SK-N-SH (cell line): ENCODE results near the gene ANKMY1. TPM values are rescaled to one million over a fixed set of nuclear protein-coding genes. Genes with fewer than 3 reads are reported as not detected.

ENCODE experiments used
- CTCF ChIA-PET: fragments of 300-600, 350-600 bp; formaldehyde crosslinking; extraction: SDS; loops from one replicate; lab custom pipeline; 2021; lab: Yijun Ruan, JAX
- POLR2A ChIA-PET: fragments of 350-600 bp; sonication (Branson Sonifier 250); formaldehyde crosslinking; extraction: SDS; loops from one replicate; lab custom pipeline; 2020; ENCODE audit warnings: antibody characterized with exemption, inconsistent platforms; lab: Yijun Ruan, JAX
- DNase-seq: peaks from one replicate; pipeline ENCODE4 v3.0.0; 2012
- H2AFZ ChIP-seq: fragments of 200-600 bp; sonication (generic); 2 replicates; pipeline ENCODE4 v1.8.1; 2016; ENCODE audit warnings: antibody characterized with exemption, mild to moderate bottlenecking, low read depth
- H3F3A ChIP-seq: fragments of 200-600 bp; sonication (generic); replicated peaks from 2 replicates; pipeline ENCODE3; 2016; ENCODE audit warnings: antibody characterized with exemption, mild to moderate bottlenecking; ENCODE audit not compliant: insufficient read depth
- H3K27ac ChIP-seq, 2 experiments: fragments of 200-500 bp in 1 of 2; fragments of 200-600 bp in 1 of 2; sonication (Bioruptor generic) in 1 of 2; sonication (generic), shearing (Covaris generic) in 1 of 2; 2 replicates each; pipeline versions ENCODE4 v1.5.1 to v1.6.1; 2014 to 2016; ENCODE audit warnings: low read depth in 2 of 2, inconsistent platforms in 1 of 2, low read length in 1 of 2, mild to moderate bottlenecking in 1 of 2, mixed read lengths in 1 of 2
- H3K27me3 ChIP-seq: fragments of 200-600 bp; sonication (generic), shearing (Covaris generic); 2 replicates; pipeline ENCODE4 v1.6.1; 2016; ENCODE audit warnings: mixed run types; ENCODE audit not compliant: insufficient read depth
- H3K36me3 ChIP-seq, 2 experiments: fragments of 200-500 bp in 1 of 2; fragments of 200-600 bp in 1 of 2; sonication (Bioruptor generic) in 1 of 2; sonication (generic) in 1 of 2; replicated peaks in 1 of 2; 2 replicates each; pipeline versions ENCODE3 to v1.5.1; 2014 to 2016; ENCODE audit warnings: low read length in 1 of 2, mild to moderate bottlenecking in 1 of 2; ENCODE audit not compliant: insufficient read depth in 2 of 2, control insufficient read depth in 1 of 2
- H3K4me1 ChIP-seq, 2 experiments: fragments of 200-500 bp in 1 of 2; fragments of 200-600 bp in 1 of 2; sonication (Bioruptor generic) in 1 of 2; sonication (generic), shearing (Covaris generic) in 1 of 2; 2 replicates each; pipeline versions ENCODE4 v1.5.1 to v1.6.1; 2014 to 2016; ENCODE audit warnings: low read depth in 1 of 2, low read length in 1 of 2, mixed run types in 1 of 2; ENCODE audit not compliant: insufficient read depth in 2 of 2, control insufficient read depth in 1 of 2
- H3K4me2 ChIP-seq: fragments of 200-600 bp; sonication (generic), shearing (Covaris generic); 2 replicates; pipeline ENCODE4 v1.6.1; 2017; ENCODE audit warnings: mixed run types
- H3K4me3 ChIP-seq, 2 experiments: fragments of 200-500 bp in 1 of 2; fragments of 200-600 bp in 1 of 2; sonication (Bioruptor generic) in 1 of 2; sonication (generic), shearing (Covaris generic) in 1 of 2; 2 replicates each; pipeline versions ENCODE4 v1.5.1 to v1.8.1; 2014 to 2016; ENCODE audit warnings: low read depth in 2 of 2, inconsistent platforms in 1 of 2, low read length in 1 of 2, mild to moderate bottlenecking in 1 of 2, mixed read lengths in 1 of 2, moderate library complexity in 1 of 2
- H3K79me2 ChIP-seq: fragments of 200-600 bp; sonication (generic); 2 replicates; pipeline ENCODE4 v1.8.1; 2017; ENCODE audit warnings: mild to moderate bottlenecking; ENCODE audit not compliant: insufficient read depth
- H3K9ac ChIP-seq: fragments of 200-600 bp; sonication (generic); 2 replicates; pipeline ENCODE4 v1.6.1; 2017; ENCODE audit warnings: mixed run types
- H3K9me2 ChIP-seq: fragments of 200-600 bp; sonication (generic); 2 replicates; pipeline ENCODE4 v1.6.1; 2017; ENCODE audit warnings: mixed run types
- H3K9me3 ChIP-seq: fragments of 200-600 bp; sonication (generic); 2 replicates; pipeline ENCODE4 v1.6.1; 2017; ENCODE audit warnings: mixed run types, mild to moderate bottlenecking, moderate library complexity
- H4K20me1 ChIP-seq: fragments of 200-600 bp; sonication (generic); 2 replicates; pipeline ENCODE4 v1.6.1; 2017; ENCODE audit warnings: mild to moderate bottlenecking, mixed run types; ENCODE audit not compliant: insufficient read depth
- ELF1 ChIP-seq: IDR thresholded peaks from 2 replicates; pipeline ENCODE4 v1.4.0; 2012
- EZH2phosphoT487 ChIP-seq: fragments of 200-600 bp; sonication (generic); IDR thresholded peaks from 2 replicates; pipeline ENCODE4 v1.6.1; 2017; ENCODE audit warnings: low read depth, mixed run types, mild to moderate bottlenecking, antibody characterized with exemption, moderate library complexity, borderline replicate concordance
- FOSL2 ChIP-seq: IDR thresholded peaks from 2 replicates; pipeline ENCODE4 v1.4.0; 2012; ENCODE audit warnings: low read depth, mild to moderate bottlenecking, moderate library complexity, borderline replicate concordance
- FOXJ3 ChIP-seq: sonication (generic); formaldehyde crosslinking; IDR thresholded peaks from 2 replicates; pipeline ENCODE4 v1.5.1; 2020; ENCODE audit warnings: mild to moderate bottlenecking, missing genetic modification reagents
- MEF2A ChIP-seq: IDR thresholded peaks from 2 replicates; pipeline ENCODE4 v1.4.0; 2012; ENCODE audit warnings: low read depth, borderline replicate concordance
- RCOR1 ChIP-seq: fragments of 150-350 bp; IDR thresholded peaks from 2 replicates; pipeline ENCODE4 v1.6.1; 2017; ENCODE audit warnings: antibody characterized with exemption, low read length
- RXRA ChIP-seq: IDR thresholded peaks from 2 replicates; pipeline ENCODE4 v1.4.0; 2012; ENCODE audit warnings: low read depth, mild to moderate bottlenecking, borderline replicate concordance
- WGBS: methylation state at CpG from one replicate; pipeline ENCODE4 v1.1.6; 2017; ENCODE audit warnings: low lambda C conversion rate; 5-methylcytosine and 5-hydroxymethylcytosine counted together
- polyA plus RNA-seq, 3 experiments: library from polyadenylated mRNA; depleted of rRNA; stranded (reverse); fragments of >200 nt; gene quantifications; 2 replicates each; pipeline ENCODE4 v1.2.3, GENCODE V29; 2012
- TF ChIP-seq, protein P1 (sequence below): IDR thresholded peaks from 2 replicates; pipeline ENCODE4 v1.6.1; 2012; ENCODE audit warnings: mild to moderate bottlenecking, low read depth, low read length, moderate library complexity

Gene ANKMY1
- polyA plus RNA-seq, 1 of the 3 experiments (the other 2 are of a cell fraction): 12.1 TPM

DNA sequence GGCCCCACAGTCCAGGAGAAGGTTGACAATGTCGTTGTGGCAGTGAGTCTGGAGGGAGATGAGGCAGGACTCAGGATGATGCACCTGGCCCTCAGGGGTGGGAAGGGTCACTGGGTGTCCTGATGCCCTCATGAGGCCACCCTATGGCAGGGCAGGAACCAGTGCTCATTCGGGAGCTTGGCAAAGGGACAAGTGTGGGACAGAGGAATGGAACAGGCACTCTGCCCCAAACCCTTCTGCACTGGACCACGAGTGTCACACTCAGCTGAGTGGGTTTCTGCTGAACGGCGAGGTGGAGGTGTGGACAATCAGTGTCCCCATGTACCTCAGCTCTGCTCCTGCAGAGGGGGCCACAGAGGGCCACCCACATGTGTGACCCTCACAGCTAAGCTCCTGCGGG lies 32.0 kb downstream of the ANKMY1 start:
- Histone ChIP-seq H3K27me3 (no peaks in the 10 kb centered on the region), H3K79me2 (no peaks in the 10 kb centered on the region), H3K4me2 (no peak overlapping the region), H3K36me3 (peaks cover 15 to 27% of the 10 kb centered on the region in 2 experiments), H3K4me3 (no peak overlapping the region; a peak in 1 of 4 replicates), H3K4me1 (no peaks in the 10 kb centered on the region), H4K20me1 (no peaks in the 10 kb centered on the region), H2AFZ (no peak overlapping the region), H3F3A (no peaks in the 10 kb centered on the region), H3K9me3 (0 out of 2 replicates have a peak, but pooled peaks cover 3% of the 10 kb centered on the region), H3K9me2 (no peaks in the 10 kb centered on the region), H3K27ac (no peak overlapping the region), H3K9ac (no peak overlapping the region)
- CTCF ChIA-PET: interaction anchor here (1.3 kb wide), 1 partner anchor 11 kb away, joined by 4 read pairs; no protein-coding TSS in a partner anchor
- 93% methylated on average over 4 of the region's 6 CpGs for WGBS
- TF ChIP-seq MEF2A: no peak
- TF ChIP-seq, protein P1, sequence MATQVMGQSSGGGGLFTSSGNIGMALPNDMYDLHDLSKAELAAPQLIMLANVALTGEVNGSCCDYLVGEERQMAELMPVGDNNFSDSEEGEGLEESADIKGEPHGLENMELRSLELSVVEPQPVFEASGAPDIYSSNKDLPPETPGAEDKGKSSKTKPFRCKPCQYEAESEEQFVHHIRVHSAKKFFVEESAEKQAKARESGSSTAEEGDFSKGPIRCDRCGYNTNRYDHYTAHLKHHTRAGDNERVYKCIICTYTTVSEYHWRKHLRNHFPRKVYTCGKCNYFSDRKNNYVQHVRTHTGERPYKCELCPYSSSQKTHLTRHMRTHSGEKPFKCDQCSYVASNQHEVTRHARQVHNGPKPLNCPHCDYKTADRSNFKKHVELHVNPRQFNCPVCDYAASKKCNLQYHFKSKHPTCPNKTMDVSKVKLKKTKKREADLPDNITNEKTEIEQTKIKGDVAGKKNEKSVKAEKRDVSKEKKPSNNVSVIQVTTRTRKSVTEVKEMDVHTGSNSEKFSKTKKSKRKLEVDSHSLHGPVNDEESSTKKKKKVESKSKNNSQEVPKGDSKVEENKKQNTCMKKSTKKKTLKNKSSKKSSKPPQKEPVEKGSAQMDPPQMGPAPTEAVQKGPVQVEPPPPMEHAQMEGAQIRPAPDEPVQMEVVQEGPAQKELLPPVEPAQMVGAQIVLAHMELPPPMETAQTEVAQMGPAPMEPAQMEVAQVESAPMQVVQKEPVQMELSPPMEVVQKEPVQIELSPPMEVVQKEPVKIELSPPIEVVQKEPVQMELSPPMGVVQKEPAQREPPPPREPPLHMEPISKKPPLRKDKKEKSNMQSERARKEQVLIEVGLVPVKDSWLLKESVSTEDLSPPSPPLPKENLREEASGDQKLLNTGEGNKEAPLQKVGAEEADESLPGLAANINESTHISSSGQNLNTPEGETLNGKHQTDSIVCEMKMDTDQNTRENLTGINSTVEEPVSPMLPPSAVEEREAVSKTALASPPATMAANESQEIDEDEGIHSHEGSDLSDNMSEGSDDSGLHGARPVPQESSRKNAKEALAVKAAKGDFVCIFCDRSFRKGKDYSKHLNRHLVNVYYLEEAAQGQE: no peak
- TF ChIP-seq RXRA: no peak
- no peak for TF ChIP-seq FOXJ3 (CRISPR knock-in tag)
- POLR2A ChIA-PET: no interaction called here
- DNase-seq: no peak

DNA sequence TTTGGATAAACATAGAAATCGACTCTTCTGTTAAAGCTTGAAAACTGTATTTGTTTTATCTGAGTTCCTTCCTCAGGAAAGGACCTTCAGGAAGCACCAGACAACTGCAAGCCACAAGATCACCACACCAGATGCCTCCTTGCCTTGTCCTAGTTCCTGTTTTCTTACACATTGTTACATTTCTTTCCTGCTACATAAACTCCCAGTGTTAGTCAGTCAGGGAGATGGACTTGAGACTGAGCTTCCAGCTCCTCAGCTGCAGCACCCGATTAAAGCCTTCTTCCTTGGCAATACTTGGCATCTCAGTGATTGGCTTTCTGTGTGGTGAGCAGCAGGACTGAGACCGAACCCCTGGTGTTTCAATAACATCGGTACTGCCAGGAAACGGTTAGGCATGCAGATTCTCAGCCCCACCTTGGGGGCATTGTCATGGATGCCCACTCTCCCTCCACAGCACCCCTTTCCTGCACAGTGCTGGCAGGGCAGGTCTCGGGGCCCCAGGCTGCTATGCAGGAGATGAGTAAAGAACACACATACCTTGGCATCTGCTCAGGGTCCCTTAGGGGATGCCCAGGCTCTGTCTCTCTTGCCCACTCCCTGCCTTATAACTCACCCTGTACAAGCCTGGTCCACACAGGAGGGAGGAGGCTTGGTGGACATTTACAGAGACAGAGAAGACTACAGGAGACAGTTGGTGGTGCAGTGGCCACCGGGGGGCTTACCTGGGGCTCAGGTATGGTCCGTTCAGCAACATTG lies 32.6 kb downstream of the ANKMY1 start:
- no peak for DNase-seq
- Histone ChIP-seq H2AFZ (no peak overlapping the region), H3K79me2 (no peaks in the 10 kb centered on the region), H3K27ac (no peak overlapping the region), H3K9ac (no peak overlapping the region), H3F3A (no peaks in the 10 kb centered on the region), H4K20me1 (no peaks in the 10 kb centered on the region), H3K9me2 (no peaks in the 10 kb centered on the region), H3K27me3 (no peaks in the 10 kb centered on the region), H3K9me3 (0 out of 2 replicates have a peak, but pooled peaks cover 3% of the 10 kb centered on the region), H3K4me2 (no peak overlapping the region), H3K4me3 (no peak overlapping the region; a peak in 1 of 4 replicates), H3K4me1 (no peaks in the 10 kb centered on the region), H3K36me3 (peaks cover 15 to 24% of the 10 kb centered on the region in 2 experiments)
- no peak for TF ChIP-seq EZH2phosphoT487
- TF ChIP-seq ELF1: no peak
- no peak for TF ChIP-seq FOSL2
- TF ChIP-seq RCOR1: no peak
- ChIA-PET POLR2A (no interaction called here), CTCF (interaction anchor here (1.2 to 1.3 kb wide), 2 partner anchors 11 kb away, joined by 4 to 10 read pairs; no protein-coding TSS in a partner anchor)
- WGBS: 86% methylated on average over 6 of the region's 8 CpGs
